ENCODE results near the gene WDFY4.

The WDFY4 gene

DNA sequence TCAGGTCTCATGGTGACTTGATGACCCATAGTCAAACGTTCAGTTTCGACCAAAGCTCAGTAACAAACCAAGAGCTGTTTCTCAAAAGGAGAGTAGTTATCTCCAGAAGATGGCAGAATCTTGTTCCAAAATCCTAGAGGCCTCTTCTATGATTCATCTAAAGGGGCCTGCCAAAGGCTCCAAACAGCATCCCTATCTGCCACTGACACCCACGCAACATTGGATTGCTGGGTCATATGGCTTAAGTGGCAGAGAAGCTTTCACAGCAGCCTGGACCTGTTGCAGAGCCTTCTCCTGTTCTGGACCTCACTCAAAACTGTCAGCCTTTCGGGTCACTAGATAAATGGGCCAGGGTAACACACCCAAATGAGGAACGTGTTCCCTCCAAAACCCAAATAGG, 309.0 kb downstream of the WDFY4 start:
- TF ChIP-seq, protein P1, sequence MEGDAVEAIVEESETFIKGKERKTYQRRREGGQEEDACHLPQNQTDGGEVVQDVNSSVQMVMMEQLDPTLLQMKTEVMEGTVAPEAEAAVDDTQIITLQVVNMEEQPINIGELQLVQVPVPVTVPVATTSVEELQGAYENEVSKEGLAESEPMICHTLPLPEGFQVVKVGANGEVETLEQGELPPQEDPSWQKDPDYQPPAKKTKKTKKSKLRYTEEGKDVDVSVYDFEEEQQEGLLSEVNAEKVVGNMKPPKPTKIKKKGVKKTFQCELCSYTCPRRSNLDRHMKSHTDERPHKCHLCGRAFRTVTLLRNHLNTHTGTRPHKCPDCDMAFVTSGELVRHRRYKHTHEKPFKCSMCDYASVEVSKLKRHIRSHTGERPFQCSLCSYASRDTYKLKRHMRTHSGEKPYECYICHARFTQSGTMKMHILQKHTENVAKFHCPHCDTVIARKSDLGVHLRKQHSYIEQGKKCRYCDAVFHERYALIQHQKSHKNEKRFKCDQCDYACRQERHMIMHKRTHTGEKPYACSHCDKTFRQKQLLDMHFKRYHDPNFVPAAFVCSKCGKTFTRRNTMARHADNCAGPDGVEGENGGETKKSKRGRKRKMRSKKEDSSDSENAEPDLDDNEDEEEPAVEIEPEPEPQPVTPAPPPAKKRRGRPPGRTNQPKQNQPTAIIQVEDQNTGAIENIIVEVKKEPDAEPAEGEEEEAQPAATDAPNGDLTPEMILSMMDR (IDR thresholded peaks at IDR 0.05; ENCODE audit: insufficient read depth, low read length, poor library complexity, severe bottlenecking) = no peak
- no peak for TF ChIP-seq EZH2phosphoT487 (conservative IDR thresholded peaks at IDR 0.05; ENCODE audit: low read length)
- Histone ChIP-seq H3K4me2 (ENCODE audit: low read depth, low read length, poor library complexity, severe bottlenecking) (no peak overlapping the region), H3K36me3 (ENCODE audit: low read length) (no peaks in the 10 kb centered on the region), H4K20me1 (ENCODE audit: low read depth, low read length) (no peaks in the 10 kb centered on the region), H3K4me3 (ENCODE audit: insufficient read depth, low read length, poor library complexity, severe bottlenecking) (no peak overlapping the region), H3K9me3 (ENCODE audit: insufficient read depth, low read length) (no peaks in the 10 kb centered on the region), H3K27ac (ENCODE audit: low read depth, low read length) (no peak overlapping the region), H3F3A (ENCODE audit: insufficient read depth) (no peaks in the 10 kb centered on the region), H3K79me2 (ENCODE audit: insufficient read depth, low read length) (no peaks in the 10 kb centered on the region), H3K9me2 (replicated peaks; ENCODE audit: insufficient read depth, low read length) (no peaks in the 10 kb centered on the region), H3K9ac (ENCODE audit: low read length) (no peak overlapping the region), H3K27me3 (ENCODE audit: low read length) (no peaks in the 10 kb centered on the region), H2AFZ (ENCODE audit: low read depth, low read length, severe bottlenecking) (no peak overlapping the region)

DNA sequence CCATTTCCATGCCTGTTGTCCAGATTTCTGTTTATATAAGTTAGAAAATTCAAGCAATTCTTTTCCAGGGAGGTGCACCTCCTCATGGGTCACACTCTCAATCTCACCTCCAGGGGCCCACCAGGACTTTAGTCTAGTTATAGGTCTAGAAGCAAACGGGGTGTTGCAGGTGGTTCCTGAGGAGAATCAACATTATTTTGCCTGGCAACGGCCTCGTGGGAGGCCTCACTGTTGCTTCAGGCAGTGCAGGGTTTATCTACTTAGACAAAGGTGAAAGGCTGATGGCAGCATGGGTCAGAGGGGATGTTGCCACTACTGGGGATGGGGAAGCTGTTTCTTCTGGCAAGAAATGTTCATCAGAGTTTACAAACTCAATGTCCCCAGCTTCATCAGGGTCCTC, 311.7 kb downstream of the WDFY4 start:
- Histone ChIP-seq H3K79me2 (ENCODE audit: insufficient read depth, low read length) (no peaks in the 10 kb centered on the region), H3K27me3 (ENCODE audit: low read length) (no peaks in the 10 kb centered on the region), H3K4me3 (ENCODE audit: insufficient read depth, low read length, poor library complexity, severe bottlenecking) (no peak overlapping the region), H4K20me1 (ENCODE audit: low read depth, low read length) (no peaks in the 10 kb centered on the region), H3K4me2 (ENCODE audit: low read depth, low read length, poor library complexity, severe bottlenecking) (no peak overlapping the region), H3K9ac (ENCODE audit: low read length) (no peak overlapping the region), H2AFZ (ENCODE audit: low read depth, low read length, severe bottlenecking) (no peak overlapping the region), H3F3A (ENCODE audit: insufficient read depth) (no peaks in the 10 kb centered on the region), H3K9me3 (ENCODE audit: insufficient read depth, low read length) (no peaks in the 10 kb centered on the region), H3K27ac (ENCODE audit: low read depth, low read length) (no peak overlapping the region), H3K36me3 (ENCODE audit: low read length) (no peaks in the 10 kb centered on the region), H3K9me2 (replicated peaks; ENCODE audit: insufficient read depth, low read length) (no peaks in the 10 kb centered on the region)
- no peak for TF ChIP-seq EZH2phosphoT487 (conservative IDR thresholded peaks at IDR 0.05; ENCODE audit: low read length)
- TF ChIP-seq, protein P1 (IDR thresholded peaks at IDR 0.05; ENCODE audit: insufficient read depth, low read length, poor library complexity, severe bottlenecking) = no peak

DNA sequence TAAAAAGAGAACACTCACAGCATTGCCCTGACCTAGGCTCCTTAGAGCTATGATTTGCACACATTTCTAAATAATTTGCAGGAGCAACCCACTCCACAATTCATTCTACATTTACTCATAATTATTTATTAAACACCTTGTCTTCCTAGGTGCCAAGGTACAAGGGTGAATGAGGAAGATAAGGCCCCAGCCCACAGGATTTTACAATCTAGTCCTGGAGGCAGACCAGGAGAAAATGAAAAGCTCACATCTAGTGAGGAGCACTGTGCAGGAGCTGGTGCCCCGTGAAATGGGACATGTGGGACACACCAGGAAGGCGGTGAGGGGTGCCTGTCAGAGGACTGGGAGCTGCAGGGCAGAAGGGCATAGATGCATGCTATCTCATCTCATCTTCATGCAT, 314.7 kb downstream of the WDFY4 start:
- no peak overlapping the region for H2AFZ ChIP-seq (ENCODE audit: low read depth, low read length, severe bottlenecking)

More for the DNA sequence above, 314.7 kb downstream of the WDFY4 start:
- TF ChIP-seq, protein P1 (IDR thresholded peaks at IDR 0.05; ENCODE audit: insufficient read depth, low read length, poor library complexity, severe bottlenecking) = no peak
- TF ChIP-seq EZH2phosphoT487 (conservative IDR thresholded peaks at IDR 0.05; ENCODE audit: low read length) = no peak
- Histone ChIP-seq H4K20me1 (ENCODE audit: low read depth, low read length) (no peaks in the 10 kb centered on the region), H3K4me2 (ENCODE audit: low read depth, low read length, poor library complexity, severe bottlenecking) (no peak overlapping the region), H3K36me3 (ENCODE audit: low read length) (no peaks in the 10 kb centered on the region), H3K79me2 (ENCODE audit: insufficient read depth, low read length) (no peaks in the 10 kb centered on the region), H3K4me3 (ENCODE audit: insufficient read depth, low read length, poor library complexity, severe bottlenecking) (no peak overlapping the region), H3K27me3 (ENCODE audit: low read length) (no peaks in the 10 kb centered on the region), H3K9ac (ENCODE audit: low read length) (no peak overlapping the region), H3K27ac (ENCODE audit: low read depth, low read length) (no peak overlapping the region), H3K9me2 (replicated peaks; ENCODE audit: insufficient read depth, low read length) (no peaks in the 10 kb centered on the region), H3K9me3 (ENCODE audit: insufficient read depth, low read length) (no peaks in the 10 kb centered on the region), H3F3A (ENCODE audit: insufficient read depth) (no peaks in the 10 kb centered on the region)
